Measurements from ENCODE around the gene LPCAT3.
A peak's percentile ranks its signal among the peaks of the same experiment; 100 is the strongest.

The LPCAT3 gene

DNA sequence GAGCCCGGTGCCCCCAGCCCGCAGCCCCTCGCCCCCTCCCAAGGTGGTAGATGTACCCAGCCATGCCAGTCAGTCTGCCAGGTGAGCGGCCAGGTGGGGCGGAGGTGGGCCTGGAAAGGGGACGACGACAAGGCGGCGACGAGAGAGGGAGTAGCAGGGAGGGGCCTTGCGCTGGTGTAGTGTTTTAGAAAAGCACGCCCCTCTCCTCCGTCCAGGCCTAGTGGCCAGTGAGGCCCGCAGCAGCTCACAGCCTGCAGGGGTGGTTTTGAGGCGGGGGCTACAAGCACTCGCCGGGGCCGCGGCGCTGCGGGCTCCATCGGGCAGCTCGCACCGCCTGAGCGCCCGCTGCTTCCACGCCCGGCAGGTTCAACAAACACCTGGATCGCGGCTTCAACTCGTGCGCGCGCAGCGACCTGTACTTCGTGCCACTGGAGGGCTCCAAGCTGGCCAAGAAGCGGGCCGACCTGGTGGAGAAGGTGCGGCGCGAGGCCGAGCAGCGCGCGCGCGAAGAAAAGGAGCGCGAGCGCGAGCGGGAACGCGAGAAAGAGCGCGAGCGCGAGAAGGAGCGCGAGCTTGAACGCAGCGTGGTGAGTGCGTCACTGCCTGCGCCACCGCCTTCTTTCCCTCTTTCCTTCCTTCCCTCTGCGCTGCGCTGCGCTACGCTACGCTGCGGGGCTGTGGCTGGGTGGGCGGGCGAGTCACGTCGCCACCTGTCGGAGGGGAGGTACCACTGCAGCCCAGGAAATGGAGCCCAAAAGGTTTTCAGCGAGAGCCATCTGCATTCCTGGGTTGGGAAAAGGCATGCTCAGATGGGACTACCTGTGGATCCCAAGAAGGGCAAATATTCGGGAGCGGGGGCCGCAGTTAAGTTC lies 80.6 kb downstream of the LPCAT3 start:
- peak; percentile 88 for DNase-seq (ENCODE audit: low spot score)

DNA sequence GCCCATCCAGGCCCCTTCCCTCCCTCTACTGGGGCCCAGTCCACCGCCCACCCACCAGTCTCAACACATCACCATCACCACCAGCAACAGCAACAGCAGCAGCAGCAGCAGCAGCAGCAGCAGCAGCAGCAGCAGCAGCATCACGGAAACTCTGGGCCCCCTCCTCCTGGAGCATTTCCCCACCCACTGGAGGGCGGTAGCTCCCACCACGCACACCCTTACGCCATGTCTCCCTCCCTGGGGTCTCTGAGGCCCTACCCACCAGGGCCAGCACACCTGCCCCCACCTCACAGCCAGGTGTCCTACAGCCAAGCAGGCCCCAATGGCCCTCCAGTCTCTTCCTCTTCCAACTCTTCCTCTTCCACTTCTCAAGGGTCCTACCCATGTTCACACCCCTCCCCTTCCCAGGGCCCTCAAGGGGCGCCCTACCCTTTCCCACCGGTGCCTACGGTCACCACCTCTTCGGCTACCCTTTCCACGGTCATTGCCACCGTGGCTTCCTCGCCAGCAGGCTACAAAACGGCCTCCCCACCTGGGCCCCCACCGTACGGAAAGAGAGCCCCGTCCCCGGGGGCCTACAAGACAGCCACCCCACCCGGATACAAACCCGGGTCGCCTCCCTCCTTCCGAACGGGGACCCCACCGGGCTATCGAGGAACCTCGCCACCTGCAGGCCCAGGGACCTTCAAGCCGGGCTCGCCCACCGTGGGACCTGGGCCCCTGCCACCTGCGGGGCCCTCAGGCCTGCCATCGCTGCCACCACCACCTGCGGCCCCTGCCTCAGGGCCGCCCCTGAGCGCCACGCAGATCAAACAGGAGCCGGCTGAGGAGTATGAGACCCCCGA lies 81.4 kb downstream of the LPCAT3 start:
- no peak for DNase-seq (ENCODE audit: low spot score)

DNA sequence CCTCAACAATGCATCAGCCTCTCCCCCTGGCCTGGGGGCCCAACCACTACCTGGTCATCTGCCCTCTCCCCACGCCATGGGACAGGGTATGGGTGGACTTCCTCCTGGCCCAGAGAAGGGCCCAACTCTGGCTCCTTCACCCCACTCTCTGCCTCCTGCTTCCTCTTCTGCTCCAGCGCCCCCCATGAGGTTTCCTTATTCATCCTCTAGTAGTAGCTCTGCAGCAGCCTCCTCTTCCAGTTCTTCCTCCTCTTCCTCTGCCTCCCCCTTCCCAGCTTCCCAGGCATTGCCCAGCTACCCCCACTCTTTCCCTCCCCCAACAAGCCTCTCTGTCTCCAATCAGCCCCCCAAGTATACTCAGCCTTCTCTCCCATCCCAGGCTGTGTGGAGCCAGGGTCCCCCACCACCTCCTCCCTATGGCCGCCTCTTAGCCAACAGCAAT lies 82.1 kb downstream of the LPCAT3 start:
- no peak for DNase-seq (ENCODE audit: low spot score)

DNA sequence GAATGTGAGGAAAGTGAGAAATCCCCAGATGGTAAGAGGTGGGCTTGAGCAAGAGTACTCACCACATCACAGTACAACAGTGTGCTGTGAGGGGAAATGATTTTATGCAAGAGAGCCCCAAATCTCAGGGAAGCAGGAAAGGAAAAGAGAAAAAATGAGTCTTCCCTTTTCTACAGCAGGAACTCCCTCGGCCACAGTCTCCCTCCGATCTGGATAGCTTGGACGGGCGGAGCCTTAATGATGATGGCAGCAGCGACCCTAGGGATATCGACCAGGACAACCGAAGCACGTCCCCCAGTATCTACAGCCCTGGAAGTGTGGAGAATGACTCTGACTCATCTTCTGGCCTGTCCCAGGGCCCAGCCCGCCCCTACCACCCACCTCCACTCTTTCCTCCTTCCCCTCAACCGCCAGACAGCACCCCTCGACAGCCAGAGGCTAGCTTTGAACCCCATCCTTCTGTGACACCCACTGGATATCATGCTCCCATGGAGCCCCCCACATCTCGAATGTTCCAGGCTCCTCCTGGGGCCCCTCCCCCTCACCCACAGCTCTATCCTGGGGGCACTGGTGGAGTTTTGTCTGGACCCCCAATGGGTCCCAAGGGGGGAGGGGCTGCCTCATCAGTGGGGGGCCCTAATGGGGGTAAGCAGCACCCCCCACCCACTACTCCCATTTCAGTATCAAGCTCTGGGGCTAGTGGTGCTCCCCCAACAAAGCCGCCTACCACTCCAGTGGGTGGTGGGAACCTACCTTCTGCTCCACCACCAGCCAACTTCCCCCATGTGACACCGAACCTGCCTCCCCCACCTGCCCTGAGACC lies 82.7 kb downstream of the LPCAT3 start:
- no peak for DNase-seq (ENCODE audit: low spot score)

DNA sequence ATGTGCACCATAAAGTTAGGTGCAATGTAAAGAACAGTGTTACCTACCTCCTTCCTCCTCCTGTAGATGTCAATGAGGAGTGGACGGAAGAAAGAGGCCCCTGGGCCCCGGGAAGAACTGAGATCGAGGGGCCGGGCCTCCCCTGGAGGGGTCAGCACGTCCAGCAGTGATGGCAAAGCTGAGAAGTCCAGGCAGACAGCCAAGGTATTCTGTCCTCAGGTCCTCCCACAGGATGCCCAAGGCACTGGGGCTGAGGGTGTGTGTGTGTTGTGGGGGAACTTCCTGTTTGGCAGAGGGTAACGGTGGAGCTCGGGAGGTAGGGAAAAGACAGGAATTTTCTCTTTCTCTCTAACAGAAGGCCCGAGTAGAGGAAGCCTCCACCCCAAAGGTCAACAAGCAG lies 84.2 kb downstream of the LPCAT3 start:
- no peak for DNase-seq (ENCODE audit: low spot score)

DNA sequence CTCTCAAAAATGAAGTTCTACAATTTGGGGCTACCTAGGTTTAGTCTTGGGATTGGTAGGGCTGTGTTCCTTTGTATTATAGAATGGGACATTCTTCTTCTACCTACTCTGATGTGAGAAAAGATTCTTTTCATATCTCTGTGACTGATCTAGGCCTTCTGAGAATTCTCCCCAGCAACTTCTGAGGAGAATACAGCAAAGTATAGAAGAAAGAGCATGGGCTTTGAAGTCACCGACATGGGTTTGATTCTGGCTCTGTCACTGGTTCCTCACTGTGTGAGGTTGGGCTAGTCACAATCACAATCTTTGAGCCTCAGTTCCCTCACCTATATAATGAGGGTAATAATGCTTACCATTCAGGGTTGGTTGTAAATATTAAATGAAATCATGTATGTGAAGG lies 85.5 kb downstream of the LPCAT3 start:
- DNase-seq (ENCODE audit: low spot score), result no peak

DNA sequence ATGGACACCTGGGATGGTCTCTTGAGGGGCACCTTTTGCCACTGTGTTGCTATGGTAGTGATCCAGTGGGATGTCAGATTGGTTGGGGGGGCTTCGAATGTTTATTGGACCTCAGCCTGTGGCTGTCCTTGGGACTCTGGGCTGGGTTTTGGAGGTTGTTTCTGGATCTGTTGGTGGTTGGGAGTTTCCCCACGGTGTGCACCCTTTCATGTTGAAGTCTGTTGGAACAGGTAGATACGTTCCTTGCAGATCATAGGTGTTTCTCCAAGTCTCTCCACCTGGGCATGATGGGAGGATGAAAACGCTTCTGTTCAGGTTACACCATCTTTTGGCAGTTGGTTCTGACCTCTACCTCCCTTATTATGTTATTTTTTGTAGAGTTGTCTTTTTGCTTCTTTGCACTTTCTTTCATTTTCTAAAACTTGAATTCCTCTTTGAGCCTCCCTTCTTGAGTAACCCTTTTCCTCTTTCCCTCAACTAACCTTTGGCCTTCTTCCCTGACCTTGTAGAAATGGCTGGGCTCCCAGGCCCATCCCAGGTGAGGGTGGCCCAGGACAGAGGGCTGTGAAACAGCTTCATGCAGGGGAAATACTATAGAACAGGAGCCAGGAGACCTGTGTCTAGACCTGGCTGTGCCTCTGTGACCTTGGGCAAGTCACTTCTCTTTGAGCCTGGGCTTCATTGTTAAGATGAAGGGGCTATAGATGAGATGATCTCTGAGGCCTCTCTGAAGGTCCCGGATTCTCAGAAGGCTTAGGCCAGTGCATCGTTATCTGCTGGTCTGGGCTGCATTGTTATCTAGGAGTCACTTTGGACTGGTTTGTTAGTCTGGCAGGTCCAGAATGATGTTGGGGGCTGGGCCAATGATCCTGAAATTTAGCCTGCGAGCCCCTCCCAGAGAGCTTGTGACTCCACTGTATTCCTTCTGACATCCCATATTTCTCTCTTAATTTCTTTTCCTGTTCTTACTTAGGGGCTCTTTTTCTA lies 88.5 kb downstream of the LPCAT3 start:
- DNase-seq (ENCODE audit: low spot score), result no peak

DNA sequence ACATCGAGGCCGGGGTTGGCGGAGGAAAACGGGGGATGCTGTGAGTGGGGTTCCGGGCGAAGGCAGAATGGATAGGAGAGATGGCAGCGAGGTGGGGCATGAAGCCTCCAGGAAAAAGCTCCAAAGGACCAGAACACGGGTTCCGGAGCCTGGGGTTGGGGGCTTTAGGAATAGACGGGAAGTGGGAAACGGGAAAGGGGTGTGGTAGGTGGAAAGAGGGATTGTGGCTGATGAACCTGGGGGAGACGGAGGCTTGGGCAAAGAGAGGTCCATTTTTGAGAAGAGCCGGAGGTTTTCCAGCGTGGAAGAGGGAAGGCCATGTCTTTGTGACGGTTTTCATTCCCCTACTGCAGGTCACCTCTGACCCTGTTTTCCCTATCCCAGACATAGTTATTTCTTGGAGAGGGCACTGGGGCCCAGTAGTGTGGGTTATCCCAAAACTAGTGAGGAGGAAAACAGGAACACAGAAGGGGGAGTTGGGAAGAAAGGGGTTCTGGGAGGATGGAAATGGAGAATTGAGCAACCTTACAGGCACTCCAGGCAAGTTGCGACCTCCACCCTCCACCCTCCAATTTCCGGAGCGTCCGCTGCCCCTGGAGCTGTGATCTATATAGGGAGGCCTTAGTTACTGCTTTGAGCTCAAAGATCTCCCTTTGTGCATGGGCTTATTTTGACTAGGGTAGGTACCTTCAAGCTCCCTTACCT lies 89.4 kb downstream of the LPCAT3 start:
- peak; percentile 46 for DNase-seq (ENCODE audit: low spot score)

DNA sequence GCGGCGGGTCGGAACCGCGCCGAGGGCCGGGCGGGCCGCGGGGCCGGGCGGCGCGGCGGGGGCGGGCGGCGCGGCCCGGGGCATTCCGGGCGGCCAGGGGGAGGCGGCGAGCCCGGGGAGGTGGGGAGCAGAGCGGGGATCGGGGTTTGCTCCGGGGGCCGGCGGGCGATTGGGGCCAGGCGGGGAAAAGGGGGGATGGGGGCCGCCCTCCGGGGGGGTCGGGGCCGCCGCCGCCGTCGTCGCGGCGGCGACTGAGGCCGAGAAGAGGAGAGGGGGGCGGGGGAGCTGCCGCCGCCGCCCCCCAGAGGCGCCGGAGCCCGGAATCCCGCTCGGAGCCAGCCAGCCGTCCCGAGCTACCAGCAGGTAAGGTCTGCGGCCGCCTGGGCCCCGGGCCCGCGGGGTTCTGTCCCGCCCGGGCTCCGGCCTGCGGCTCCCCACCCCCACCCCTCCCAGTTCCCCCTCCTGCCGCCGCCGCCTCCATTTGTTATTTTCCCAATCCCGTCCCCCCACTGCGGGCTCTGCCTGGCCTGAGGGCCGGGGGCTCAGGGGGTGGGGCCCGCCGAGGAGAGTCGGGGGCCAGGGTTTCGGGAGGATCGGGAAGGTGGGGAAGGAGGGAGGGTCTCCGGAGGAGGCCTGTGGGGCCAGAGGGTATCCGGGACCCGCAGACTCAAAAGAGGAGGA lies 90.1 kb downstream of the LPCAT3 start:
- DNase-seq (ENCODE audit: low spot score), result peak; percentile 69

DNA sequence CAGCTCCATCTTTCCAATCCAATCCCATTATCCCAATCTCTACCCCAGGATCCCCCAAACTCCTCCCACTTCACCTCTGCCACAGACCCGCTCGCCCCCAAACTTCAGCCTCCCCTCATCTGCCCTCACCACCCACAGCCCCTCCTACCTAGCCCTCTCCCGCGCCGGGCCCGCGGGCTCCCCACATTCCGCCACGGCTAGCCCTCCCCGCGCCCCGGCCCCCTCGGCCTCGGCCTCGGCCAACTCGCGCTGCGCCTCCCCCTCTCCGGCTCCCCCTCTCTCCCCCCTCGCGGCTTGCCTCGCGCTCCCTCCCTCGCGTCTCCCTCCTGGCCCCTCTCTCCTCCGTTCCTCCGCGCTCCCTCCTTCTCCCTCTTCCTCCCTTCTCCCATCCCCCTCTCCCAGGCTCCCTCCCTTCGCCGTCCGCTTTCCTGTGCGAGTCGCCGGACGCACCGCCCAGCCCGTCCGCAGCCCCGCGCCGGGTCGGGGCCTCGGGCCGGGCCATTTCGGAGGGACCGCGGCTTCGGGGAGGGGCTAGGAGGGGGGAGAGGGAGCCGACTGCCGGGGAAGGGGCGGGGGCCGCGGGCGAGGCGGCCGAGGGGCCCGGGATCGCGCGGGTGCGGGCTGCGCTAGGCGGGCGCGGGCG lies 90.8 kb downstream of the LPCAT3 start, which contains the start of gene ATN1:
Gene ATN1 (plus strand): TSS at position 581 of the 643 bp plus-strand sequence. CDS start 6,043 bp downstream, outside the sequence.
- peak; percentile 78 for DNase-seq (ENCODE audit: low spot score)
